ENCODE results near the gene SIRT3.

GRCh38 chr11:285894-286220 lies 49.7 kb upstream of the SIRT3 start:
- TF ChIP-seq CTCF (IDR thresholded peaks at IDR 0.05; ENCODE audit: insufficient read depth, low read length, poor library complexity, severe bottlenecking) (no peak), EZH2phosphoT487 (conservative IDR thresholded peaks at IDR 0.05; ENCODE audit: low read length) (no peak)

All from SU-DHL-6 (cell line).